ENCODE results near the gene SLC27A5.
"Not testable (repeated sequence)": the region's sequence is repeated elsewhere in the genome, so short reads cannot be mapped to it uniquely, and the experiment has no call there.

The SLC27A5 gene

GRCh38 chr19:58549664-58550361 lies 38.0 kb upstream of the SLC27A5 start:
- DNase-seq, result no peak

GRCh38 chr19:58548859-58549663 lies 37.3 kb upstream of the SLC27A5 start:
- no peak for DNase-seq

GRCh38 chr19:58547323-58548312 lies 35.8 kb upstream of the SLC27A5 start:
- DNase-seq, result no peak

- no peak for DNase-seq
These were observed 34.3 kb upstream of the SLC27A5 start for GRCh38 chr19:58546019-58546530.

- no peak for DNase-seq
These were observed 33.7 kb upstream of the SLC27A5 start for GRCh38 chr19:58545286-58546018.

GRCh38 chr19:58544591-58545285 lies 32.9 kb upstream of the SLC27A5 start:
- no peak for DNase-seq

- DNase-seq, result no peak
These were observed 32.2 kb upstream of the SLC27A5 start, which contains the start of gene TRIM28 for GRCh38 chr19:58543826-58544590. Gene TRIM28 (plus strand): TSS chr19:58544064. CDS start chr19:58544758, 694 bp downstream.

- DNase-seq, result not testable (repeated sequence)
These were observed 31.0 kb upstream of the SLC27A5 start for GRCh38 chr19:58542641-58543372.

GRCh38 chr19:58539169-58539559 lies 27.4 kb upstream of the SLC27A5 start:
- DNase-seq, result not testable (repeated sequence)

GRCh38 chr19:58538257-58539168 lies 26.7 kb upstream of the SLC27A5 start:
- no peak for DNase-seq

GRCh38 chr19:58536852-58537798 lies 25.3 kb upstream of the SLC27A5 start:
- no peak for DNase-seq

GRCh38 chr19:58535857-58536256 lies 24.1 kb upstream of the SLC27A5 start:
- no peak for DNase-seq

- DNase-seq, result peak; percentile 10
These were observed 19.4 kb upstream of the SLC27A5 start for GRCh38 chr19:58531034-58531840.

- no peak for DNase-seq
These were observed 17.6 kb upstream of the SLC27A5 start for GRCh38 chr19:58529405-58529804.

- no peak for DNase-seq
These were observed 10.9 kb upstream of the SLC27A5 start for GRCh38 chr19:58522709-58523108.

- no peak for DNase-seq
These were observed 9.9 kb upstream of the SLC27A5 start for GRCh38 chr19:58521651-58522050.

- DNase-seq, result no peak
These were observed 8.4 kb upstream of the SLC27A5 start for GRCh38 chr19:58520257-58520599.
